Tibial nerve (tissue), 4 donors: ENCODE measurements around the gene GPR150. TPM values are rescaled to one million over a fixed set of nuclear protein-coding genes. Genes with fewer than 3 reads are reported as not detected.
A peak's percentile ranks its signal among the peaks of the same experiment; 100 is the strongest.

ENCODE experiments used
- DNase-seq, 2 donors: peaks; one replicate each; pipeline ENCODE4 v3.0.0-alpha.2; 2019; ENCODE audit warnings: low spot score in 2 of 2
- H3K27ac ChIP-seq, 4 donors: fragments of 200-600 bp; sonication (generic) in 3 of 4; one replicate each; pipeline ENCODE4 v1.5.1; 2017 to 2019; ENCODE audit warnings: mild to moderate bottlenecking in 1 of 4
- H3K27me3 ChIP-seq, 2 donors: fragments of 200-600 bp; sonication (generic) in 1 of 2; one replicate each; pipeline versions ENCODE4 v1.5.1 to v1.6.0; 2017 to 2019
- H3K36me3 ChIP-seq, 3 donors: fragments of 200-600 bp; sonication (generic); one replicate each; pipeline ENCODE4 v1.5.1; 2018 to 2019
- H3K4me1 ChIP-seq, 4 donors: fragments of 200-600 bp; sonication (generic) in 3 of 4; one replicate each; pipeline ENCODE4 v1.5.1; 2017 to 2019
- H3K4me3 ChIP-seq, 4 donors: fragments of 200-600 bp; sonication (generic) in 3 of 4; one replicate each; pipeline ENCODE4 v1.5.1; 2017 to 2019; ENCODE audit warnings: mild to moderate bottlenecking in 1 of 4, moderate library complexity in 1 of 4
- H3K9me3 ChIP-seq, 4 donors: fragments of 200-600 bp; sonication (generic) in 3 of 4; one replicate each; pipeline ENCODE4 v1.5.1; 2017 to 2019
- EP300 ChIP-seq, 2 donors: sonication (generic); formaldehyde crosslinking; IDR thresholded peaks; one replicate each; pipeline ENCODE4 v1.6.1; 2017; ENCODE audit warnings: antibody characterized with exemption in 2 of 2, mild to moderate bottlenecking in 1 of 2
- POLR2A ChIP-seq, 2 donors: fragments of 450-650 bp; IDR thresholded peaks; one replicate each; pipeline ENCODE4 v1.6.1; 2017; ENCODE audit warnings: antibody characterized with exemption in 2 of 2, mild to moderate bottlenecking in 2 of 2, moderate library complexity in 2 of 2
- WGBS, 2 donors: methylation state at CpG; one replicate each; pipeline ENCODE4 v1.1.5; 2018; 5-methylcytosine and 5-hydroxymethylcytosine counted together
- total RNA-seq, 4 donors: library from RNA; depleted of rRNA; stranded (reverse); fragments of >200 nt; gene quantifications; one replicate each; pipeline ENCODE4 v1.1.0, GENCODE V29; 2016
- TF ChIP-seq, protein P1 (sequence below), 5 experiments: fragments of 200-600 bp in 3 of 5; fragments of 450-650 bp in 2 of 5; sonication (generic) in 3 of 5; IDR thresholded peaks; one replicate each; pipeline ENCODE4 v1.5.1; 2016 to 2019; ENCODE audit warnings: antibody characterized with exemption in 5 of 5, mild to moderate bottlenecking in 3 of 5, moderate library complexity in 2 of 5

The GPR150 gene
- total RNA-seq, 4 donors from 2014 or later = 0.44 to 3.1 (median 2.7) TPM

DNA sequence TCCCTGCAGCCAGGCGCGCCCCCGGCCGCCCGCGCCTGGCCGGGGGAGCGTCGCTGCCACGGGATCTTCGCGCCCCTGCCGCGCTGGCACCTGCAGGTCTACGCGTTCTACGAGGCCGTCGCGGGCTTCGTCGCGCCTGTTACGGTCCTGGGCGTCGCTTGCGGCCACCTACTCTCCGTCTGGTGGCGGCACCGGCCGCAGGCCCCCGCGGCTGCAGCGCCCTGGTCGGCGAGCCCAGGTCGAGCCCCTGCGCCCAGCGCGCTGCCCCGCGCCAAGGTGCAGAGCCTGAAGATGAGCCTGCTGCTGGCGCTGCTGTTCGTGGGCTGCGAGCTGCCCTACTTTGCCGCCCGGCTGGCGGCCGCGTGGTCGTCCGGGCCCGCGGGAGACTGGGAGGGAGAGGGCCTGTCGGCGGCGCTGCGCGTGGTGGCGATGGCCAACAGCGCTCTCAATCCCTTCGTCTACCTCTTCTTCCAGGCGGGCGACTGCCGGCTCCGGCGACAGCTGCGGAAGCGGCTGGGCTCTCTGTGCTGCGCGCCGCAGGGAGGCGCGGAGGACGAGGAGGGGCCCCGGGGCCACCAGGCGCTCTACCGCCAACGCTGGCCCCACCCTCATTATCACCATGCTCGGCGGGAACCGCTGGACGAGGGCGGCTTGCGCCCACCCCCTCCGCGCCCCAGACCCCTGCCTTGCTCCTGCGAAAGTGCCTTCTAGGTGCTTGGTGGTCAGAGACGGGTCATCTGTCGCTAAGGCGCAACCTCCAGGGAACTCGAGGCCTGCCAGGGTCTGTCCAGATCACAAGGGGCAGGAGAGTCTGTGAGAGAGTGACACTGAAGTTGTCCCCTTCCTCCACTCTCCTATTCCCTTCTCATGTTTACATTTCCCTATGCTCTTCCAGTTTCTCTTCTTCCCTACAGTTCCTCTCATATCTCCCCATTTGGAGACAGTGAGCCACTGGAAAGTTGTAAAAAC, 1.3 kb downstream of the GPR150 start:
- no peak for DNase-seq
- peaks cover 0 to 25% (median 20%) of the 10 kb centered on the region in 4 donors for H3K4me1 ChIP-seq
- peak in 1 of 2 donors; percentile 29 for TF ChIP-seq POLR2A (IDR thresholded peaks at IDR 0.05)
- TF ChIP-seq EP300 (IDR thresholded peaks at IDR 0.05) = peak in 1 of 2 donors; percentile 39
- TF ChIP-seq, protein P1, sequence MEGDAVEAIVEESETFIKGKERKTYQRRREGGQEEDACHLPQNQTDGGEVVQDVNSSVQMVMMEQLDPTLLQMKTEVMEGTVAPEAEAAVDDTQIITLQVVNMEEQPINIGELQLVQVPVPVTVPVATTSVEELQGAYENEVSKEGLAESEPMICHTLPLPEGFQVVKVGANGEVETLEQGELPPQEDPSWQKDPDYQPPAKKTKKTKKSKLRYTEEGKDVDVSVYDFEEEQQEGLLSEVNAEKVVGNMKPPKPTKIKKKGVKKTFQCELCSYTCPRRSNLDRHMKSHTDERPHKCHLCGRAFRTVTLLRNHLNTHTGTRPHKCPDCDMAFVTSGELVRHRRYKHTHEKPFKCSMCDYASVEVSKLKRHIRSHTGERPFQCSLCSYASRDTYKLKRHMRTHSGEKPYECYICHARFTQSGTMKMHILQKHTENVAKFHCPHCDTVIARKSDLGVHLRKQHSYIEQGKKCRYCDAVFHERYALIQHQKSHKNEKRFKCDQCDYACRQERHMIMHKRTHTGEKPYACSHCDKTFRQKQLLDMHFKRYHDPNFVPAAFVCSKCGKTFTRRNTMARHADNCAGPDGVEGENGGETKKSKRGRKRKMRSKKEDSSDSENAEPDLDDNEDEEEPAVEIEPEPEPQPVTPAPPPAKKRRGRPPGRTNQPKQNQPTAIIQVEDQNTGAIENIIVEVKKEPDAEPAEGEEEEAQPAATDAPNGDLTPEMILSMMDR (IDR thresholded peaks at IDR 0.05) = peak in 1 of 5 experiments; percentile 2
- peak overlapping the region; percentile 14 to 77 (median 72) for H3K27ac ChIP-seq
- 8 to 9% methylated on average over 13 to 20 of the region's 92 CpGs for WGBS, 2 donors
- no peaks in the 10 kb centered on the region for H3K36me3 ChIP-seq
- no peaks in the 10 kb centered on the region for H3K9me3 ChIP-seq
- no peaks in the 10 kb centered on the region for H3K27me3 ChIP-seq
- H3K4me3 ChIP-seq = peak overlapping the region; percentile 38 to 73 (median 61)

DNA sequence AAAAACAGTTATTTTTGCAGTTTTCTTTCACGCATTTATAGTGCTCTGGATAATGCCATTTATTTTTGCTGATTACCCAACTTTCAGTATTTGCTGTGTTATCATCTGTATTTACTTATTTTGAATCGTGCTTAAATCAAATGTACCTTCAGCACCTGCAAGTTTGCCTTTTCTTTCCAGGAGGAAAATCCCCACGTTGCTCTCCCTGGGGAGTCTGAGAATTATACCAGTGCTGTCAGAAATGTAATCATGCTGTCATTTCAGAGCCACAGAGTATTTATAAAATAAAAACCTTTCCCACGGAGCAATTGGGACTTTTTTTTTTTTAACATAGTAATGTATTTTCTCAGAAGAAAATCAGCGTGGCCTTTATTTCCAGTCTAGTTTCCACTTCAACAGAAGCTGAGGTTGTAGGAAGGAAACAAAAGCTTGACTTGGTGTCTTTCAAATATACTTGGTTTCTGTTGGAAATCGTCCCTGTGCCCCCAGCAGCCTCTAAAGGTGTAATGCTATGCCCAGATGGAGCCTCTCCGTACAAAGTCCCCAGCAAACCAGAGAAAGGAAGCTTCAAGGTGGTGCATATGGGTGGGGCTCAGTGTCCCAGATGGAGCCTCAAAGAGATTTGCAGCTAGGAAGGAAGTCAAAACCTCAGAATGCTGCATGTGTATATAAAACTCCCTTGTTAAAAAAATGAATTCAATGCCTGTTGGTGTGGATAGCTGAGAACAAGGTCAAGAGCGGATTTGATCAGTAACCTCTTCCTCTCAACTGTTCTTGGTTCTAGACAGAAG, 2.1 kb downstream of the GPR150 start:
- Histone ChIP-seq H3K4me1 (peaks cover 0 to 25% (median 20%) of the 10 kb centered on the region in 4 donors), H3K9me3 (no peaks in the 10 kb centered on the region), H3K36me3 (no peaks in the 10 kb centered on the region), H3K27ac (peak overlapping the region in 2 of 4 donors; percentile 72 to 77), H3K4me3 (peak overlapping the region in 3 of 4 donors; percentile 38 to 73 (median 51)), H3K27me3 (no peaks in the 10 kb centered on the region)
- TF ChIP-seq POLR2A (IDR thresholded peaks at IDR 0.05) (no peak), EP300 (IDR thresholded peaks at IDR 0.05) (no peak)
- TF ChIP-seq, protein P1 (IDR thresholded peaks at IDR 0.05) = no peak
- no peak for DNase-seq
- WGBS, 2 donors = 59% methylated on average over 8 of the region's 8 CpGs

DNA sequence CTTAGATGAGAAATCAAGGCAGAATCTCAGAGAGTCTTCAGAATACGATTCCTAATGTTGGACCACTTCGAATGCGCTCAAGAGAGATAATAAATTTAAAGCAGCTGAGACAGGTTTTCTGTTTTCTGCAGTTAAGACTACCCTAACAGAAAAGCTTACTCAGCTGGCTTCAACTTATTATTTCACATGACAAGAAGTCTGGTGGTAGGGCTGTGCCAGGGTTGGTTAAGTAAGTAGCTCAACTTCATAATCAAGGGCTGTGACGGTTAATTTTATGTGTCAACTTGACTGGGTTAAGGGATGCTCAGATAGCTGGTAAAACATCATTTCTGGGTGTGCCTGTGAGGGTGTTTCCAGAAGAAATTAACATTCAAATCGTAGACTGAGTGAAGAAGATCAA, 3.8 kb downstream of the GPR150 start:
- H3K4me1 ChIP-seq = peaks cover 0 to 25% (median 20%) of the 10 kb centered on the region in 4 donors
- no peaks in the 10 kb centered on the region for H3K36me3 ChIP-seq
- H3K27ac ChIP-seq = no peak overlapping the region
- no peaks in the 10 kb centered on the region for H3K27me3 ChIP-seq
- no peak for DNase-seq
- 92 to 97% methylated on average over 5 of the region's 5 CpGs for WGBS, 2 donors
- TF ChIP-seq, protein P1 (IDR thresholded peaks at IDR 0.05) = no peak
- TF ChIP-seq POLR2A (IDR thresholded peaks at IDR 0.05) = no peak
- no peak overlapping the region for H3K4me3 ChIP-seq
- H3K9me3 ChIP-seq = no peaks in the 10 kb centered on the region

DNA sequence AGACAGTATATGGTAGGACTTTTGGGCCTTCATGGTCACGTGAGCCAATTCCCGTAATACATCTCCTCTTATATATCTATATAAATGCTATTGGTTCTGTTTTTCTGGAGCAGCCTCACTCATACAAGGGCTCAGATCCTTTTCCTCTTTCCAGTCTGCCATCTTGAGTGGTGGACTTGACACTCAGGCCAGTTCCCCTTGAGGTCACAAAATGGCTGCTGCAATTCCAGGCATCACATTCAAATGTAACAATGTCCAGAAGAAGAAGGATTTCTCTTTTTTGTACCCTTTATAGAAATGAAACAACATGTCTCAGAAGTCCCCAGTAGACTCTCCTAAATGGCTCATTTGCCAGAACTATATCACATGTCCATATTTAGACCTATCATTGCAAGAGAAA, 4.5 kb downstream of the GPR150 start:
- no peak overlapping the region for H3K4me3 ChIP-seq
- TF ChIP-seq POLR2A (IDR thresholded peaks at IDR 0.05) (no peak), EP300 (IDR thresholded peaks at IDR 0.05) (no peak)
- TF ChIP-seq, protein P1 (IDR thresholded peaks at IDR 0.05) = no peak
- H3K27ac ChIP-seq = no peak overlapping the region
- H3K27me3 ChIP-seq = no peaks in the 10 kb centered on the region
- no peak for DNase-seq
- 97 to 99% methylated on average over 2 of the region's 2 CpGs for WGBS, 2 donors
- peaks cover 0 to 20% (median 18%) of the 10 kb centered on the region in 4 donors for H3K4me1 ChIP-seq
- H3K36me3 ChIP-seq = no peaks in the 10 kb centered on the region
- H3K9me3 ChIP-seq = no peaks in the 10 kb centered on the region
